HG03571 (cell line): Measurements from ENCODE around the gene CAMK2G.
"Not testable (repeated sequence)": the region's sequence is repeated elsewhere in the genome, so short reads cannot be mapped to it uniquely, and the experiment has no call there.

ENCODE experiments used
- ATAC-seq: cut with Tn5 transposase; IDR thresholded peaks from one replicate; pipeline ENCODE4 v1.9.1; 2021; ENCODE audit not compliant: unreplicated experiment

Gene CAMK2G

DNA sequence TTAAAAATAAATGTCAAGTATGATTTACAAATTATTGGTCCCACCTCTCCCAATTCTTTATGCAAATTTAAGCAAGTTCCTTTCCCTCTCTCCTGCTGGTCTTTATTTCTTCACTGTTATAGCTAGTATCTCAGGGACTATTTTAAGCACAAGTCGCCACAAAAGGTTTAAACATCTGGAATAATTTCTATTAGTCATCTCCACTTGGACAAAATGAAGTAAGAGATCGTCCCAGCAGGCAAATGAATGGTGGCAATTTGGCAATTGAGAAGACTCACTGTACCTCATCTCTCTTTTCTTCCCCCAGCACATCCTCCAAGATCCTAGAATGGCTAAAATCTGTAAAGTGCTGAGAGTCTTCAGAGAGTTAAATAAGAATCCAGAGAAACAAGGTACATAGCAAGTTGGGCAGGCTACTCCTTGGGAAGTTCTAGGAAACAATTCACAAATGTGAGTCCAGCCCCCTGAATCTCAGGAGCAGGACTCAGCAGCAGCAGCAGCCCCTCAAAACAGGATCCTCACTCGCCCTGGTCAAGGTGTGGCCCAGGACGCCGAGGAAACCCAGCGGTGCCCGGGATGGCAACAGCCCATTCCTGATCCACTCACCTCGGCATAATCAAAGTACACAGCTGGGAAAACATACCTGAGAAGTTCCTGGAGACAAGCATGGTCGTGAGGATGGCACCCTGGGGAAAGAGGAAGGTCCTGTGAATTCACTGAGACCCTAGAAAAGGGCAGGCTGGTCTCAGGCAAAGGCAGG lies 32.6 kb downstream of the CAMK2G start:
- ATAC-seq, result no peak

DNA sequence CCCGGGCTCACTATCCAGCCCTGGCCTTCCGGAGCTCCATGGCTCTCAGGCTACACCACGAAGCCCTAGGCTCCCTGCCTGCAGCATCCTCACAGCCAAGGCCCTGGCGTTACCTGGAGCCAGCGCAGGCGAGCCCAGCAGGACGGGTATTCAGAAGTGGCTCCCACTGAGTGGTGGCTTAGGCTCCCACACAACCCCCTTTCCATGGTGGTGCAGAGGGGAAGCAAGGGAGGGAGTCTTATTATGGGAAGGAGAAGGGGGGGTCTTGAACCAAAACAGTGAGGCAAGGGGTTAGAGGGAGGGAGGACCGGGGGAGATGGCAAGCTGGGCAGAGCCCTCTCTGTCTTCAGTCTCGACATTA lies 33.3 kb downstream of the CAMK2G start:
- ATAC-seq, result no peak

DNA sequence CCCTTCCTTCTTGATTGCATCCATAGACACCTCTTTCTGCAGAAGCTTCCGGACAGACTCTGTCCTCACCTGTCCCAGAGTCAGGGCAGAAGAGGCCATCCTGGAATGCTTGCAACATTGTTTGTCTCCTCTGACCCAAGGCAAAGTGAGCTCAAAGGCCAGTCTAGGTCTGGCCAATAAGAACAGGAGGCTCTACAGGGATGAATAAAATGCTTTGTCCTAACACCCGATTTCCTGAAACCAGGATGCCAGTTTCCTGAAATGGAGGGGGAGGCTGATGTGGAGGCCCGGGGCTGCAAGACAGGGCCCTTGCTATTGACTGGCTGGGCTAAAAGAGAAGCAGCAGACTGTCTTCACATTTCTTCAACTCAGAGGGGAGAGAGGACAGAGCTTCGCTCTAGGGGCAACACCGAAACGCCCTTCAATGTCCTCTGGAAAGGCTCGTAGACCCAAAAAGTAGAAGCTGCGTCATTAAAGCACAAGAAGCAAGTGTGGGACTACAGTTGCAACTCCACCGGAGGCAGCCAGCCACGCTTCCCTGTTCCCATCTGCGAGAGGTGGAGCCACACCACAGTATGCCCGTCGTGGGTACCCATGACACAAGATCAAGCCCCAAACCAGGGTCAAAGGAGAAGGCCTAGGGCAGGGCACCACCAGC lies 33.8 kb downstream of the CAMK2G start:
- ATAC-seq, result no peak

DNA sequence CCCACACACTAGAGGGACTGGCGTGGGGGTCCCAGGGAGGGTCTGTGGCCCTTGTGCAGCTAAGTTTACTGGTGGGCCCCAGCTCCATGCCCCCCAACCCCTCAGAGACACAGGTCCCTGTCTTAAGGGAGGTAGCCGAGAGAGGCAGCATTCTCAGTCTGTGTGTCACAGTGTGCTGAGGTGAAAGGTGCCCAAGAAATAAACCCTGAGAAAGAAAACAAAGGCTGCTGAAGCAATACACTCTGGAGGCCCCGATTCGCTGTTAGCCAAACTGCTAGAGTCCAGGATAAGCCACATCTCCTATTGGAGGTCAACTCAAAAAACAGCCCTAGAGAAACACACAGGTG lies 34.3 kb downstream of the CAMK2G start:
- ATAC-seq, result no peak

DNA sequence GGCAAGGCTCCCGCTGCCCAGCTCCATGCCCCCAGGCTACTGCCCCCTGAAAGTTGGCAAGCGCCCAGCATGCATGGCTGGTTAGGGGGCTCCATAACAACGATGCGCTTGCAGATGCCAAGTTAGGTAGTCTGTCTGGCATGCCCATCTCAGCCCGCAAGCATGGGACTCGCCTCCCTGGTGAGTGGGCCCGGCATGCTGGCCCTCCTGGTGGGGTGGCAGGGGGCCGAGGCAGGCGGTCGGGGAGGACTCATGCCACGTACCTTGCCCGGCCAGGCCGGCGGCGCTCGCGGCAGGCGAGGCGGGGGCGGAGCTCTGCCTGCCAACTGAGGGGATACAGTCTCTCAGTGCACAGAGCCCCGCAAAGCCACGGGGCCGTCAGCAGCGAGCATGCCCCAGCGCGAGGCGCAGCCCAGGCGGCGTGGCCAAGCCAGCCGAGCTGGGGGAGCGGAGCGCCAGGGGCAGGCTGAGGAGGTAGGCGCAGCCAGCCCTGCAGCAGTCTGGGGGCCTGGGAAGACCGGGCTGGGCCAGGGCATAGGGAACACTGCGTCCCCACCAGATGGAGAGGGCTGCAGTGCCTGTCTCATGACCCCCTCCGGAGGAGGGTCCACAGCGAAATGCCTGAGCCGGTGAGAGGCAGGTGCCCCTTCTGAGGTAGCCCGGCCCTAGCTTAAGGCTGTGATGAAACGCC lies 34.9 kb downstream of the CAMK2G start:
- ATAC-seq, result no peak

DNA sequence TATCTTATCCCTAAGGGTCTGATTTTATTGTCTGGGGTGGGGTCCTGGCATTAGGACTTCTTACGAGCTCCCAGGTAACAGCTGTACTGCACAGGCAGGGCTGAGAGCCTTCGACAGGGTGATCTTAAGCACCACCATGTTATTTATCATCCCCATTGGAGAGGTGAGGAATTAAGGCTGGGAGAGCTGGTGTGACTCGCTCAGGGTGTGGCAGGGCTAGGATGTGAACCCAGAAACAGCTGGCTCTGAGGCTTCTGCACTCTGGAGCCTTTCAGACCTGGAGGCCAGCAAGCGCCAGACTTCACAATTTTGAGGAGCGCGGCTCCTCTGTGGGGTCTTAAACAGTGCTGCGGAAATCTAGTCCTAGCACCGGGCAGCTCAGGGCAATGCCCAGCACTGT lies 35.5 kb downstream of the CAMK2G start:
- ATAC-seq, result no peak

DNA sequence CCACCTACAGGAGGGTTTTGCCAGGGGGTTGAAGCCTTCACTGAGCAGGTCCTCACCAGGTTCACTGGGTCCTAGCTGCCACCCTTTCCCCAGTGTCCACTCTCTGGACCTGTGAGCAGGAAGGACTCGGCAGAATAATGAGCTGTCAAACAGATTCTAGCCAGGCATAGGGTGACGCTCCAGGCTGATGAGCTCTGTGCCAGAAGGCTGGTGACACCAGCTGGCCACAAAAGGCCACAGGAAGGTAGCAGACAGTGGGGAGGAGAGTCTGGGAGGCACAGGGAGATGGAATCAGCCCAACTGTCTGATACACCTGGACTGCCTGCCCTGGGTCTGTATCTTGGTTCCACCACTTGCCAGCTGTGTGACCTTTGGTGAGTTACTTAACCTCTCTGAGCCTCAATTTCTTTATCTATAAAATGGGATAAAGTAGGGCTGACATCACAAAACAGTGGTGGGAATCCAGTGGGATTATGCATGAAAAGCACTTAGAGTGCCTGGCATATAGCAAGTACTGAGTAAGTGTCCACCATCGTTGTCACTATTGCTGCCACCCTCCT lies 36.3 kb downstream of the CAMK2G start:
- no peak for ATAC-seq

DNA sequence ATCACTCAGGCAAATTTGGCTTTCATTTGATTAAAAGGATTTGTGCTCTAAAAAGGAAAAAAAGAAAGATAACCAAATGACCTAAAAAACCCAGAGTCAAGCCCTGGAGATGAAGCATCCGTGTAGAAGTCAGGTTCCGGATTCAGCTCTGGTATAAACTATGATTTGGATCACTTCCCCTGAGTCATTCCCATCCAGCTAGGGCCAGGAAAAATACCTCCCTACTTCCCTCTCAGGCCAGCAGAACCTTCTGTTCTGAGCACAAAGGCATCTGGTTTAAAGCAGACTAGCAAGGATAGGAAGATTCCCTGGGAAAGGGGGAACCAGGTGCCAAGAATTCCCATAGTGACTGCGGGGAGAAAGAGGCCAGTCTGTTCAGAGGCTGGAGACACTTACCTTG lies 37.3 kb downstream of the CAMK2G start:
- no peak for ATAC-seq

DNA sequence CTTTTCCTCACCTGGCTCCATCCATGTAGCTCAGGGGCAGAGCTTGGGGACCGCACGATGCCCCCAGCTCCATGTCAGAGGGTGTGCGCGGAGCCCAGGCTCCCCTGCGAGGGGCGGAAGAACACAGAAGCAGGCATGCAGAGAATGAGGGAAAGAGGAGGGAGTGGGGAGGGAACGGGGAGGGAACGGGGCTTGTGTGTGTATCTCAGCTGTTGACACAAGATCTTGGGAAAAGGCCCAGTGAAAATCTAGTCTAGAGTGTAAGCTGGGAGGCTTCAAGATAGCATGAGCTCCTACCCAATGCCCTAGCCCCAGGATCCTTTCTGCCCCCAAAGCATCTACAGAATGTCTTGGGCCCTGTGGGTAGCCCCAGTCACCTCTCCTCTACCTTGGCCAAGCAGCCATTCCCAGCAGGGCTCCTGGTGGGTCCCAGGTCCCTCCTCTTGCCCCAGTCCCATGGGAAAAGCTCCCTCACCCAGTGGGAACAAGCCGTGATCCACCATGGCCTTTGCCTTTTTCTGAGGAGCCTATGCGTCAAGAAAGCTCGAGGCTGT lies 37.9 kb downstream of the CAMK2G start:
- ATAC-seq, result no peak

DNA sequence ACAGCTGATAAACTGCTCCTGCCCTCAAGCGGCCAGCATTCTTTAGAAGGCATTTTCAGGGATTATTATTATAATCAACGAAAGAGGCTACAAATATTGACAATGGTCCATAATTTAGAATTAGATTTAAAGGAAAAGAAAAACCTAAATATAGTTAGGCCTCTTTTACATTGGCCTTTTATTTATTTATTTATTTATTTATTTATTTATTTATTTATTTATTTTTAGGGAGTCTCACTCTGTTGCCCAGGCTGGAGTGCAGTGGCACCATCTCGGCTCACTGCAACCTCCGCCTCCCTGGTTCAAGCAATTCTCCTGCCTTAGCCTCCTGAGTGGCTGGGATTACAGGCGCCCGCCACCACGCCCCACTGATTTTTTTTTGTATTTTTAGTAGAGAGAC lies 45.3 kb downstream of the CAMK2G start:
- ATAC-seq, result not testable (repeated sequence)

DNA sequence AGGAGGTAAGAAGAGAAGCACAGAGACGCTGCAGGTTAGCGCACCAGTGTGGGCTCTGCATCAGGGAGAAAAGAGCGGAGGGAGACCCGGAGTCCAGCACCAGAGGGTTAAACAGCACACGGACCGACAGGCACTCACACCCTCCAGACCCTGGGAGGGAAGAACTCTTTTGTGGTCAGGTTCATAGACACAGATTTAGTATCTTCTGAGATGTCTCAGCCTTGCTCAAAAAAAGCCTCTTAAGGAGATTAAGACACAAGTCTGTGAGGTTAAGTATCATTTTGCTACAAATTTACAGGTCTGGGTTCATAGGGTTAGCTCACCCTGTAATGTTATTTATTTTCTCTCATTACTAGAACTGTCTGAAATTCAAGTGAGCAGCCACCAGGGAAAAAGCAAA lies 46.2 kb downstream of the CAMK2G start:
- no peak for ATAC-seq

DNA sequence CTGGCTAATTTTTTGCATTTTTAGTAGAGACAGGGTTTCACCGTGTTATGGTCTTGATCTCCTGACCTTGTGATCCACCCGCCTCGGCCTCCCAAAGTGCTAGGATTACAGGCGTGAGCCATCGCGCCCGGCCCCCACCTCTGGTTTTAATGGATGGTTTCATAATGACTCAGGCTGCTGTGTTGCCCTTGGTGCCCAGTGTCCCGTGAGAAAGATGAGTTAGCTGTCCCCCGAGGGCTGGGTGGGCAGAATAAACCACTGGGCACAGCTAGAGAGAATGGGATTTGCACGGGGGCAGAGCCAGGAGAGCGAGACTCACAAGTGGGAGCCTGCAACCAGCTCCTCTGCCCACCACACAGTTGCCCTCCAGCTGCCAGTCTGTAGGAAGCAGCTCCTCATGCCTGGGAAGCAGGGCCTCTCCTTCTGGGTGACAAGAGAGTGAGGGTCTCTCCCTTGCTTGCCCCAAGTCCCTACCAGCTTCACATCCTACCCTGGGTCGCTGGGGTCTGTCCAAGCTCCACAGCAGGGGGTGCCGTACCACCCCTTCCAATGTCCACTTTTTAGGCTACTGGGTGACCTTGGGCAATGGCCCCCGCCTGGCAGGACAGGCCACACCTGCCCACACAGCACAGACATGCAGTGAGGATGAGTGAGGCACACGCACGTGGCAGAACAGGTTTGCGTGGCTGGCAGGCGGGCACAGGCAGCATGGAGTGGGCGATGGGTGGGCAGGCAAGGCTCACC lies 46.8 kb downstream of the CAMK2G start:
- no peak for ATAC-seq

DNA sequence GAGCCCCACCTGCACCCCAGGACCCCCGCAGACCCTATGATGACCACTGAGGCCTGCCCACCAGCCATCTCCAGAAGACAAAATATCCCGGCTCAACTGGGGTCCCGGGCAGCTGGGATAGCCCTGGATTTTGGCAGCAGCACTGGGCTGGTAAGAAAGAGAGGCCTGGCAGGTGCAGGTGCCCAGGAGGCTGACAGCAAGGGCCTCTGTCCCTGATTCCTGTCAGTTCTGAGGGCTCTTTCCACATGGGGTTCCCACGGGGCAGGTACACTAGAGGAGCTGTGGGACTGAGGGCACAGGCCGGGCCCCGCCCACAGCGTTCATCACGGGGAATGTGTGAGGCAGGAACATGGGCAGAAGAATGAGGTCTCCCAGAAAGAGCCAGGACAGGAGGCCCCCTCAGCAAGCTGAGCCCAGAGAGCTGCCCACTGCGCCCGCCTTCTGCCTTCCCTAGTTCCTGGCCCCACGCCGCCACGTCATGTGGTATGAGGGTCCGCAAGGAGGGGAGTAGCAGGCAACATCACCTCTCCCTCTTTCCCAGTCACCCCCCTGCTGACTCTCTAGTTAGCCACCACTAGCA lies 50.1 kb downstream of the CAMK2G start:
- no peak for ATAC-seq

DNA sequence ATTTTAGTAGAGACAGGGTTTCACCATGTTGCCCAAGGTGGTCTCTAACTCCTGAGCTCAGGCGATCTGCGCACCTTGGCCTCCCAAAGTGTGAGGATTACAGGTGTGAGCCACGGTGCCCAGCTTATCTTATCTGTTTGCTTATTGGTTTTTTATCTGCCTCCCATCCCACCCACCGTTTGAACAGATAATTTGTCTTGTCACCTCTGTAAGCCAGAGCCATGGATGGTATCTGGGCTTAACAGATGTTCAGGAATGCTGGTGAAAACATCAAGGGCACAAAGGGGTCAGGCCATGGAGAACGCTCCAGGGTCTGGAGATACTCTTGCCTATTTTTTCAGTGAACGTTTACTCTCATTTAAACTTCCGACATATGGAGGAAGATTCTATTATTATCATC lies 51.0 kb downstream of the CAMK2G start:
- ATAC-seq, result no peak

DNA sequence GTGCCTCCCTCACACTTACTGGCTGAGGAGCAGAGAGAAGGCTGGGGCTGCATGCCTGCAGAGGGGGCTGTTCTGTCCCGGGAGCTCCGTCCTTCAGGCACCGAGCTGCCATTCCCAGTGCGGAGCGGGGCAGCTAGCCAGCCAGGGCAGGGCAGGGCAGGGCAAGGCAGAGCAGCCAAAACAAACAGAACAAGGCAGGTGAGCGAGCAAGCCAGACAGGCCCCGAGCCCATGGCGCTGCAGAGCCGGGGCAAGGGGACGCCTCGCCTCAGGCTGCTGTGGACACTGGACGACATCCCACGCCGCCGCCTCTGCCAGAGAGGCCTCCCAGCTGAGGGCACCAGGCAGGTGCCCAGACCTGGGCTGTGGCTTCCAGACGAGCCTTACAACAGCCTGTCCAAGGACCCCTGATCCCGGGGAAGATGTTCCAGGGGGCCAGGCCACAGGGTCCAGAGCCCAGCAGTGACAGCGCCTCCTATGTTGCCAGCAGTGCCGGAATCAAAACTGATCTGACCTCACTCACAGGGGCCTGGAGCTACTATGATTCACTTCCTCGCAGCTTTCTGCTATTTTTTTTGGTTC lies 54.8 kb downstream of the CAMK2G start:
- ATAC-seq, result no peak

DNA sequence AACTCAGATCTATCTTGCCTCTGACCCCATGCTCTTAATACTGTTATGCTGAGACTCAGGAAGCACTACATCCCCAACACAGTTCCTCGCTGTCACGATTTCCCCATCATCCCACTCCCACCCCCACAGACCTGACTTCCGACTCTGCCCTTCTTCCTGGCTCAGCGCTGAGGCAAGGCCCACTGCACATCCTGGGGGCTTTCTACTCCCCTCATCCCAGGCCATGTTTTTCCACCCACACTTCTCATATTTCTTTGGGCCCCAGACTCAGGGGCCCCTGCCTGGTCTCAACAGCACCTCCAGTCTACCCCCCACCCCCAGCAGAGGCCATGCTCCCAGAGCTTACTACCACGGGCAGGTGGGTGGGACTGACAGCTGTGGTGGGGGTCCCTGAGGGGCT lies 55.3 kb downstream of the CAMK2G start:
- no peak for ATAC-seq

DNA sequence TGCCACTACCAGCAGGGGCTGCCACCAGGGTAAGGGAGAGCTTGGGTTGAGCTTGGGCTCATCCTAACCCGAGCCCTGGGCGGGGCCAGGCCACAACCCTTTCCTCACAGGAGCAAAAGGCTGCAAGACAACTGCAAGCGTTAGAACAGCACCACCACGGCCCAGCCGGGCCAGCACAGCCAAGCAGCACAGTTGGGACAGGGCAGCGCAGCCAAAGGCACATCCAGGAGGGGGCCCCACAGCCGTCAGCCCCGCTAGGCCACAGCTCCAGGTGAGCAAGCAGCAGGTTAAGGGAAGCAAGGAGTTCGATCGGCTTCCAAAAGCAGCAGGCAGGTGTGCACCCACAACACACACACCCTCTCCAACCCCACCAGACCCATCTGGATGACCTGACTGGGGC lies 56.0 kb downstream of the CAMK2G start:
- ATAC-seq, result no peak

DNA sequence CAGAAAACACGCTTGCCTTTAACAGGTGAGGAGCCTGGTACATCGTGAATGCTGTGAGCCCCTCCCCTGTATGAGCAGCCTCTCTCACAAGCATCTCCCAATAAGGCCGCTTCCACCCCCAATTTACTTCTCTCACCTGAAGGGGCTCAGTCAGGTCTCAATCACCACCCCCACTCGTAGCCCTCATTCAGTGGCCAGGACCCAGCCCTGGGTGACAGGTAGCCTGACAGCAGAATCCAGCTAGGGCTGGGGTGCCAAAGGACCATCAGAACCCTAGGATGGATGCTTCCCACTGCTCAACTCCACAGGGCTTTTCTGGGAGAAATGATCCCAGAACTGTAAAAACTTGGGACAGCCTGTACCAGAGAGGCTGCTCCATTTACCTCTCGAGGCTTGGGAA lies 56.5 kb downstream of the CAMK2G start:
- ATAC-seq, result no peak

DNA sequence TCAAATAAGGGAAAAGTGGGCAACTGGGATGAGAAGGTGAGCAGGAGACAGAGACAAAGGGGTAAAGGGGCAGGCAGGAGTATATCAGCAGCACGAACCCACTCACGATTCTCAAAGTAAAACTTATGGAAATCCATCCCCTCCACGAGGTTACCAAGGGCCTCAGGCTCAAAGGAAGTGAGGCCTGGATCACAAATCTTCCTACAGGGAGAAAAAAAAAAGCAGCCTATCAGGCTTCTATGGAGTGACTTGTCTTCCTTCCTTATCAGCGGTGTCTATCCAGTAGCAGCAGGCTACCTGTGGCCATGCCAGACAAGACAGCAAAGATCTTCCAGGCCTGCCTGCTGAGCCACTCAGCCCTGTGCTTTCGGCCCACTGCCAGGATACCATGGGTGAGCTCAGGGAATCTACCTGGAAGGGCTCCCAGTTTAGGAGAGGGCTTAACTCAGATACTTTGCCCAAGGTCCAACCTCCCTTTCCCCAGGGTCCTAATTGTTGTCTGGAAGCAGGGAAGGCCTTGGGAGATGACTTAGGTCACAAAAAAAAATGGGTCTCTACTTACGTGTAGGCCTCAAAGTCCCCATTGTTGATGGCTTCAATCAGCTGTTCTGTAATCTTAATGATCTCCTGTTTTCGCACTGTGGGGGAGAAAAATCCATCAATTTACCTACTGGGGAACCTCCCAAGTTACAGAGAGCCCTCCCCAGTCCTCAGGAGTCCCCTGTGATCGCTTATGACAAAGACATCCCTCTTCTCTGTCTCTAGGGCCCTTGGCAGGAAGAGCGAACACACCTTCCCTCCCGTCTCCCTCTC lies 57.2 kb downstream of the CAMK2G start:
- no peak for ATAC-seq

DNA sequence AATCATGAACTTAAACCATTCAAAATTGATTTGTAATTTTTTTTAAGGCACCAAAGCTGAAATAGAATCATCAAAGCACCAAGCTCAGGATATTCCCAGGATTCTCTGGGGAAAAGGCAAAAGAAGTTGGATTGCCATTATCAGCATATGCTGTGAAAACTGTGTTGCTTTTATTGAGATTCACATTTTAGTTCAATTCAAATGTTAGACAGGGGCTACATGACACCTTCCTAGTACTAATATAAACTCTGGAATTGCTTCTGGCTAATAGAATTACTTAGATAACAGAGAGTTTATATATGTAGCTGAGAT lies 58.7 kb downstream of the CAMK2G start:
- ATAC-seq, result no peak
